ENCODE results near the gene KSR1. TPM values are rescaled to one million over a fixed set of nuclear protein-coding genes. Genes with fewer than 3 reads are reported as not detected.

The KSR1 gene
- total and polyA plus RNA-seq, 9 of the 15 experiments (the other 6 are each of a cell fraction or from before 2014, with no cell fraction given) = 1.4 to 51.7 (median 18.4) TPM

GRCh38 chr17:27545562-27546229, 89.4 kb downstream of the KSR1 start (continued):
- TF ChIP-seq MXD1 (CRISPR knock-in tag; IDR thresholded peaks at IDR 0.05; ENCODE audit: borderline replicate concordance, poor library complexity, severe bottlenecking) (no peak), ZNF146 (CRISPR knock-in tag; IDR thresholded peaks at IDR 0.05; ENCODE audit: unreplicated experiment) (no peak), TFAP4 (CRISPR knock-in tag; IDR thresholded peaks at IDR 0.05; ENCODE audit: borderline replicate concordance) (peak; percentile 39; the same call in 1 of the 2 replicates)

DNA sequence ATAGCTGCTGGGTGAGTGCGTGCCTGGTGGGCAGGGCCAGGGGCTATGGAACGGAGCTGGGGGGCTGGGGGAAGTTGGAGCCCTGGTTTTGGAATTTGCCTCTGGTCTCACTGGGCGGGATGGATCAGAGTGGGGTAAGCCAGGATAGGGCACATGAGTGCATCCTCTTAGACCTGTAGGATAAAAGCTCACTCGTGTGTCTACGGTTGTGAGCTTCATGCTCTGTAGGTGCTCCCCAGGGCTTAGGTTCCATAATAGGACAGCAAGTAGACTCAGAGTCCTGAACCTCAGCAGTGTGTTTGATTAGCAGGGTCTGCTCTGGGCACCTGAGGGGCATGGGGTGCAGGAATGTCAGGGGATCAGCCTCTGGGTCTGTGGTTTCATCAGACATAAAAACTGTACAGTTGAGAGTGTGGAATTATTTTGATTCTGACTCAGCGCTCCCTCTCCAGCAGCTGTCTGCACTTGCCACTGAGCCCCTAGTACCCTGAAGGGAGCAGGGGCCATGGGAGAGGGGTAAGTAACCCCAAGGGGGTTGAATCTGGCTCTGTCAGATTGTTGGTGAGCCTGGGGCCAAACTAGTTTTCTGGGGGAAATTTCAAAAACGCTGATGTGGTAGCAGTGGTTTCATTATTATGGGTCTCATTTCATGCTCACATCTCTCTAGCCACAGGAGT, 90.5 kb downstream of the KSR1 start:
- Histone ChIP-seq H4K20me1 (replicated peaks; ENCODE audit: control insufficient read depth, insufficient read depth, low read length) (peaks cover 52% of the 10 kb centered on the region), H3K4me1 (replicated peaks in 1 of 2; ENCODE audit: control insufficient read depth in 2 of 2, insufficient read depth in 2 of 2, low read length in 2 of 2) (peaks cover 50 to 55% of the 10 kb centered on the region in 2 experiments), H2AFZ (ENCODE audit: low read depth, low read length) (no peak overlapping the region), H3K4me3 (no peak overlapping the region), H3K9me1 (ENCODE audit: control insufficient read depth, insufficient read depth, low read length) (peaks cover 10% of the 10 kb centered on the region), H3K79me2 (ENCODE audit: control insufficient read depth, insufficient read depth, low read length) (peaks cover 69% of the 10 kb centered on the region), H3K27me3 (ENCODE audit: control insufficient read depth in 2 of 2, insufficient read depth in 2 of 2, low read length in 2 of 2) (no peaks in the 10 kb centered on the region), H3K4me2 (ENCODE audit: insufficient read depth, low read length) (peak overlapping the region; percentile 7; the same call in 1 of the 2 replicates), H3K36me3 (ENCODE audit: control insufficient read depth, insufficient read depth, low read length) (peaks cover 18% of the 10 kb centered on the region), H3K9ac (ENCODE audit: insufficient read depth in 1 of 2, low read depth in 2 of 2, low read length in 2 of 2) (peak overlapping the region in 1 of 2 experiments; percentile 75; a peak in 1 of 4 replicates), H3K9me3 (replicated peaks; ENCODE audit: control insufficient read depth, insufficient read depth, low read depth, low read length) (no peaks in the 10 kb centered on the region), H3K27ac (ENCODE audit: extremely low read depth, low read depth, low read length) (no peak overlapping the region)
- ChIA-PET CTCF (ENCODE audit: low intra/inter-chr PET ratio) (no interaction called here), POLR2A (interaction anchor here (0.7 to 4.0 kb wide), 9 partner anchors 13 to 91 kb away, joined by 3 to 21 read pairs (median 4); partner anchors contain the start of gene KSR1)
- DNase-seq (ENCODE audit: extremely low read depth in 1 of 4, low spot score in 3 of 4) (no peak), ATAC-seq (peak; percentile 34), FAIRE-seq (peak; percentile 49)
- intact Hi-C loops (cut with micrococcal nuclease) (loop anchor here (10.0 kb wide), 1 partner anchor 192 kb away; no protein-coding TSS in a partner anchor), in situ Hi-C loops (cut with MboI) (no loop called here)
- peak; percentile 45; the same call in 1 of the 2 replicates for TF ChIP-seq C11orf30 (IDR thresholded peaks at IDR 0.05; ENCODE audit: low read depth)
- TF ChIP-seq ZNF263 (CRISPR knock-in tag; IDR thresholded peaks at IDR 0.05; ENCODE audit: borderline replicate concordance) = 0 out of 2 replicates have a peak, but pooled peaks have one; percentile 25
- TF ChIP-seq TBL1XR1 (IDR thresholded peaks at IDR 0.05; ENCODE audit: low read length in 2 of 2) = no peak
- no TSS peak for BruUV-seq (replicated peaks)
- WGBS (ENCODE audit: insufficient coverage, low coverage, missing lambda C conversion rate) = 58% methylated on average over 7 of the region's 7 CpGs
